ENCODE results near the gene MS4A10.

DNA sequence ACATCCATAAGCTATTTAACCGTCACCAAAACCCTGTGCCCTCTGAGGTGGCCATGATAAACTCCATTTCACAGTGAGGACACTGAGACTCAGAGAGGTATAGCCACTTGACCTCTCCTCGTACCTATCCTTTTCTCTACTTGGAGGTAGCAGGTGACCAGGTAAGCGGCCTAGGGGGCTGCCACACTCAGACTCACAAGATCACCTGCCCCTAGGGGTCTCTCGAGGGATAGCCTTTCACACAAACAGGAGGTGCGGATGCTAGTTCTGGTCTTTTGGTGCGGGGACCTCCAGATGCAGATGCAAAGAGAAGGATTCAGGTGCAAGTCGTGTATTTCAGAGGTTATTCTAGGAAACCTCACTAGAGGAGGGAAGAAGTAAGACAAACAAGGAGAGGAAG is 46.0 kb upstream of the MS4A10 start:
- TF ChIP-seq, protein P1, sequence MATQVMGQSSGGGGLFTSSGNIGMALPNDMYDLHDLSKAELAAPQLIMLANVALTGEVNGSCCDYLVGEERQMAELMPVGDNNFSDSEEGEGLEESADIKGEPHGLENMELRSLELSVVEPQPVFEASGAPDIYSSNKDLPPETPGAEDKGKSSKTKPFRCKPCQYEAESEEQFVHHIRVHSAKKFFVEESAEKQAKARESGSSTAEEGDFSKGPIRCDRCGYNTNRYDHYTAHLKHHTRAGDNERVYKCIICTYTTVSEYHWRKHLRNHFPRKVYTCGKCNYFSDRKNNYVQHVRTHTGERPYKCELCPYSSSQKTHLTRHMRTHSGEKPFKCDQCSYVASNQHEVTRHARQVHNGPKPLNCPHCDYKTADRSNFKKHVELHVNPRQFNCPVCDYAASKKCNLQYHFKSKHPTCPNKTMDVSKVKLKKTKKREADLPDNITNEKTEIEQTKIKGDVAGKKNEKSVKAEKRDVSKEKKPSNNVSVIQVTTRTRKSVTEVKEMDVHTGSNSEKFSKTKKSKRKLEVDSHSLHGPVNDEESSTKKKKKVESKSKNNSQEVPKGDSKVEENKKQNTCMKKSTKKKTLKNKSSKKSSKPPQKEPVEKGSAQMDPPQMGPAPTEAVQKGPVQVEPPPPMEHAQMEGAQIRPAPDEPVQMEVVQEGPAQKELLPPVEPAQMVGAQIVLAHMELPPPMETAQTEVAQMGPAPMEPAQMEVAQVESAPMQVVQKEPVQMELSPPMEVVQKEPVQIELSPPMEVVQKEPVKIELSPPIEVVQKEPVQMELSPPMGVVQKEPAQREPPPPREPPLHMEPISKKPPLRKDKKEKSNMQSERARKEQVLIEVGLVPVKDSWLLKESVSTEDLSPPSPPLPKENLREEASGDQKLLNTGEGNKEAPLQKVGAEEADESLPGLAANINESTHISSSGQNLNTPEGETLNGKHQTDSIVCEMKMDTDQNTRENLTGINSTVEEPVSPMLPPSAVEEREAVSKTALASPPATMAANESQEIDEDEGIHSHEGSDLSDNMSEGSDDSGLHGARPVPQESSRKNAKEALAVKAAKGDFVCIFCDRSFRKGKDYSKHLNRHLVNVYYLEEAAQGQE (IDR thresholded peaks at IDR 0.05): no peak
- TF ChIP-seq, protein P2, sequence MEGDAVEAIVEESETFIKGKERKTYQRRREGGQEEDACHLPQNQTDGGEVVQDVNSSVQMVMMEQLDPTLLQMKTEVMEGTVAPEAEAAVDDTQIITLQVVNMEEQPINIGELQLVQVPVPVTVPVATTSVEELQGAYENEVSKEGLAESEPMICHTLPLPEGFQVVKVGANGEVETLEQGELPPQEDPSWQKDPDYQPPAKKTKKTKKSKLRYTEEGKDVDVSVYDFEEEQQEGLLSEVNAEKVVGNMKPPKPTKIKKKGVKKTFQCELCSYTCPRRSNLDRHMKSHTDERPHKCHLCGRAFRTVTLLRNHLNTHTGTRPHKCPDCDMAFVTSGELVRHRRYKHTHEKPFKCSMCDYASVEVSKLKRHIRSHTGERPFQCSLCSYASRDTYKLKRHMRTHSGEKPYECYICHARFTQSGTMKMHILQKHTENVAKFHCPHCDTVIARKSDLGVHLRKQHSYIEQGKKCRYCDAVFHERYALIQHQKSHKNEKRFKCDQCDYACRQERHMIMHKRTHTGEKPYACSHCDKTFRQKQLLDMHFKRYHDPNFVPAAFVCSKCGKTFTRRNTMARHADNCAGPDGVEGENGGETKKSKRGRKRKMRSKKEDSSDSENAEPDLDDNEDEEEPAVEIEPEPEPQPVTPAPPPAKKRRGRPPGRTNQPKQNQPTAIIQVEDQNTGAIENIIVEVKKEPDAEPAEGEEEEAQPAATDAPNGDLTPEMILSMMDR (IDR thresholded peaks at IDR 0.05; ENCODE audit: low read depth, low read length, missing input control): no peak
- TF ChIP-seq RAD21 (IDR thresholded peaks at IDR 0.05) (no peak), YY1 (IDR thresholded peaks at IDR 0.05) (no peak), FOXA2 (IDR thresholded peaks at IDR 0.05) (no peak), JUND (IDR thresholded peaks at IDR 0.05) (no peak), GABPA (IDR thresholded peaks at IDR 0.05 in 1 of 2, conservative IDR thresholded peaks at IDR 0.05 in 1 of 2) (no peak), SP1 (IDR thresholded peaks at IDR 0.05) (no peak)
- TF ChIP-seq, protein P3, sequence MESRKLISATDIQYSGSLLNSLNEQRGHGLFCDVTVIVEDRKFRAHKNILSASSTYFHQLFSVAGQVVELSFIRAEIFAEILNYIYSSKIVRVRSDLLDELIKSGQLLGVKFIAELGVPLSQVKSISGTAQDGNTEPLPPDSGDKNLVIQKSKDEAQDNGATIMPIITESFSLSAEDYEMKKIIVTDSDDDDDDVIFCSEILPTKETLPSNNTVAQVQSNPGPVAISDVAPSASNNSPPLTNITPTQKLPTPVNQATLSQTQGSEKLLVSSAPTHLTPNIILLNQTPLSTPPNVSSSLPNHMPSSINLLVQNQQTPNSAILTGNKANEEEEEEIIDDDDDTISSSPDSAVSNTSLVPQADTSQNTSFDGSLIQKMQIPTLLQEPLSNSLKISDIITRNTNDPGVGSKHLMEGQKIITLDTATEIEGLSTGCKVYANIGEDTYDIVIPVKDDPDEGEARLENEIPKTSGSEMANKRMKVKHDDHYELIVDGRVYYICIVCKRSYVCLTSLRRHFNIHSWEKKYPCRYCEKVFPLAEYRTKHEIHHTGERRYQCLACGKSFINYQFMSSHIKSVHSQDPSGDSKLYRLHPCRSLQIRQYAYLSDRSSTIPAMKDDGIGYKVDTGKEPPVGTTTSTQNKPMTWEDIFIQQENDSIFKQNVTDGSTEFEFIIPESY (IDR thresholded peaks at IDR 0.05): no peak
